ENCODE results near the gene PCDHB2.
"Not testable (repeated sequence)": the region's sequence is repeated elsewhere in the genome, so short reads cannot be mapped to it uniquely, and the experiment has no call there.

Gene PCDHB2

GRCh38 chr5:141094481-141095262 lies at the start of gene PCDHB2:
Gene PCDHB2, plus strand, starts transcription at chr5:141094615. Its CDS starts 176 bp downstream, at chr5:141094791.
- peak; percentile 82 for DNase-seq

GRCh38 chr5:141050622-141051520 lies 43.5 kb upstream of the PCDHB2 start, which contains the start of gene PCDHB1:
Gene PCDHB1, plus strand, starts transcription at chr5:141051374. Its CDS starts 97 bp downstream, at chr5:141051471.
- peak; percentile 54 for DNase-seq

DNA sequence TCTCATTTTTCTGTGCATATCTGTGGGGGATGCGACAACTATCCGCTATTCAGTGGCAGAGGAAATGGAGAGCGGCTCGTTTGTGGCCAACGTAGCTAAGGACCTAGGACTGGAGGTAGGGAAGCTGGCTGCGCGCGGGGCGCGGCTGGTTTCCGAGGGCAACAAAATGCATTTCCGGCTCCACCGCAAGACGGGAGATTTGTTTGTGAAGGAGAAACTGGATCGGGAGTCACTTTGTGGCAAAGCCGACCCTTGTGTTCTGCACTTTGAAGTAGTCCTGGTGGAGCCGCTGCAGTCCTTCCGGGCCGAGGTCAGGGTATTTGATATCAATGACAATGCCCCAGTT lies 42.9 kb upstream of the PCDHB2 start:
- DNase-seq: no peak

- DNase-seq: no peak
Observed at GRCh38 chr5:141077826-141078225, 16.6 kb upstream of the PCDHB2 start.

DNA sequence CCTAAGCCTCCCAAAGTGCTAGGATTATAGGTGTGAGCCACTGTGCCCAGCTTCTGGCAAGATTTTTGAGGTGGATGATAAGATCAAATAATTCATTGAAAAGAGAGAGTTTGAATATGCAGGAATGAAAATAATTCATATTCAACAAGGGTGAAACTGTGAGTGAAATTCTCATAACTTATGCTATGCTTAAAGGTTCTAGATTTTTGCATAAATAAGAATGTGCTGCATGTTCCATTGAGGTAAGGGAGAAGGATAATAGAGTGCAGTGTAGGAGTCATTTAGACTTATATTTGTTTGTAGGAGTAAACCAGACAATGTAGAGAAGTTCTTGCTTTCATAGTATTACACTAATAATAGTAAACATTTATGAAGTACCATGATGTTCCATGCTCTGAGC lies 12.2 kb upstream of the PCDHB2 start:
- no peak for DNase-seq

DNA sequence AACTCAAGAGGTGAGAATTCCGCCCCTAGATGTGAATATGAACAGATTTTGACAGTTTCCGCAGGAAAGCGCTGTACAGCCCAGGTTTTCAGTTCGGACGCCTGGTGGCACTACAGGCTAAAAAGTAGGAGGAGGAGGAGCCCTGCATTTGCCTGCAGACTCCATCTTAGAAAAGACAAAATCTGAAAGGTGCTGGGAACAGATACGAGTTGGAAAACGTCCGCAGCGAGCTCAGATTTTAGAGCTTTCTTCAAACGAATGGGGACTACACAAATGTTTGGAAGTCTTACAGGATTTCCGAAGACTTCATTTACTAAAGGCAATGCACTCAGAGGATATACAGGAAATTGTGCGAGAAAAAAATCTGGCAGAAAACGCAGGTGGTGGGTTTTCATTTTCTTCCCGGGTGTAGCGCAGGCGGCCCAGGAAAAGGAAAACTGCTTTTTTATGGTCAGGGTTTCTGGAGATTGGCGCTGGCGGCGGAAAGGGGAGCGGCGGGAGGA lies 9.9 kb upstream of the PCDHB2 start:
- DNase-seq: no peak

DNA sequence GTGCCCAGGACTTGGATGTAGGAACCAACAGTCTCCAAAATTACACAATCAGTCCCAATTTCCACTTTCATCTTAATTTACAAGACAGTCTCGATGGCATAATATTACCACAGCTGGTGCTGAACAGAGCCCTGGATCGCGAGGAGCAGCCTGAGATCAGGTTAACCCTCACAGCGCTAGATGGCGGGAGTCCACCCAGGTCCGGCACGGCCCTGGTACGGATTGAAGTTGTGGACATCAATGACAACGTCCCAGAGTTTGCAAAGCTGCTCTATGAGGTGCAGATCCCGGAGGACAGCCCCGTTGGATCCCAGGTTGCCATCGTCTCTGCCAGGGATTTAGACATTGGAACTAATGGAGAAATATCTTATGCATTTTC lies 837 bp downstream of the PCDHB2 start:
- no peak for DNase-seq

- DNase-seq: not testable (repeated sequence)
Observed at GRCh38 chr5:141096181-141096580, 1.8 kb downstream of the PCDHB2 start.

DNA sequence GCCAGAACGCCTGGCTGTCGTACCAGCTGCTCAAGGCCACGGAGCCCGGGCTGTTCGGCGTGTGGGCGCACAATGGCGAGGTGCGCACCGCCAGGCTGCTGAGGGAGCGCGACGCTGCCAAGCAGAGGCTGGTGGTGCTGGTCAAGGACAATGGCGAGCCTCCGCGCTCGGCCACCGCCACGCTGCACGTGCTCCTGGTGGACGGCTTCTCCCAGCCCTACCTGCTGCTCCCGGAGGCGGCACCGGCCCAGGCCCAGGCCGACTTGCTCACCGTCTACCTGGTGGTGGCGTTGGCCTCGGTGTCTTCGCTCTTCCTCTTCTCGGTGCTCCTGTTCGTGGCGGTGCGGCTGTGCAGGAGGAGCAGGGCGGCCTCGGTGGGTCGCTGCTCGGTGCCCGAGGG lies 2.2 kb downstream of the PCDHB2 start:
- DNase-seq: not testable (repeated sequence)

- no peak for DNase-seq
Observed at GRCh38 chr5:141100243-141100805, 5.9 kb downstream of the PCDHB2 start, which contains the start of gene PCDHB3. Gene PCDHB3, plus strand, starts transcription at chr5:141100473. Its CDS starts 177 bp downstream, at chr5:141100650.

- no peak for DNase-seq
Observed at GRCh38 chr5:141101059-141101458, 6.6 kb downstream of the PCDHB2 start.

DNA sequence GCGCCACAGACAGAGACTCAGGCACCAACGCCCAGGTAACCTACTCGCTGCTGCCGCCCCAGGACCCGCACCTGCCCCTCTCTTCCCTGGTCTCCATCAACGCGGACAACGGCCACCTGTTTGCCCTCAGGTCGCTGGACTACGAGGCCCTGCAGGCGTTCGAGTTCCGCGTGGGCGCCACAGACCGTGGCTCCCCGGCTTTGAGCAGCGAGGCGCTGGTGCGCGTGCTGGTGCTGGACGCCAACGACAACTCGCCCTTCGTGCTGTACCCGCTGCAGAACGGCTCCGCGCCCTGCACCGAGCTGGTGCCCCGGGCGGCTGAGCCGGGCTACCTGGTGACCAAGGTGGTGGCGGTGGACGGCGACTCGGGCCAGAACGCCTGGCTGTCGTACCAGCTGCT lies 7.7 kb downstream of the PCDHB2 start:
- DNase-seq: not testable (repeated sequence)

DNA sequence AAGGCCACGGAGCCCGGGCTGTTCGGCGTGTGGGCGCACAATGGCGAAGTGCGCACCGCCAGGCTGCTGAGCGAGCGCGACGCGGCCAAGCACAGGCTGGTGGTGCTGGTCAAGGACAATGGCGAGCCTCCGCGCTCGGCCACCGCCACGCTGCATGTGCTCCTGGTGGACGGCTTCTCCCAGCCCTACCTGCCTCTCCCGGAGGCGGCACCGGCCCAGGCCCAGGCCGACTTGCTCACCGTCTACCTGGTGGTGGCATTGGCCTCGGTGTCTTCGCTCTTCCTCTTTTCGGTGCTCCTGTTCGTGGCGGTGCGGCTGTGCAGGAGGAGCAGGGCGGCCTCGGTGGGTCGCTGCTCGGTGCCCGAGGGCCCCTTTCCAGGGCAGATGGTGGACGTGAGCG lies 8.1 kb downstream of the PCDHB2 start:
- DNase-seq: not testable (repeated sequence)

DNA sequence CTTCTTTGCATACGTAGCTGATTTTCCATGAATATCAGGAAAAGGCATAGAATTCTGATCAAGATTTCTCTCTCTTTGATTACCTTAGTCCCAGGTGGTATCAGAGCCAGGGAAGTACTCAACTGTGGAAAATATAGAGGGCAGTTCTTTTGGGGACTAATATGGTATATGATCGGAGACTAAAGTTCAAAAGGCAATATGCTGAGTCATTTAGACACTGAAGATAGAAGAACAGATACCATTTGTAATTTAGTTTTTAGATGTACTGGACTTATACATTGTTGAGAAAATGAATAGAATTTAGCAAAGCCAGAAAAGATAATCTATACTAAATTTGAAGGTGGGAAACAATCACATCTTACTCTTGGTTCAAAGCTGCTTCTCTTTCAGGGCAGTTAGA lies 10.9 kb downstream of the PCDHB2 start:
- no peak for DNase-seq

GRCh38 chr5:141119250-141119649 lies 24.8 kb downstream of the PCDHB2 start:
- DNase-seq: no peak

GRCh38 chr5:141121563-141121962 lies 27.1 kb downstream of the PCDHB2 start, which contains the start of gene PCDHB4:
Gene PCDHB4, plus strand, starts transcription at chr5:141121818. Its CDS starts 181 bp downstream, at chr5:141121999.
- DNase-seq: no peak

GRCh38 chr5:141121985-141122384 lies 27.6 kb downstream of the PCDHB2 start:
- DNase-seq: no peak

DNA sequence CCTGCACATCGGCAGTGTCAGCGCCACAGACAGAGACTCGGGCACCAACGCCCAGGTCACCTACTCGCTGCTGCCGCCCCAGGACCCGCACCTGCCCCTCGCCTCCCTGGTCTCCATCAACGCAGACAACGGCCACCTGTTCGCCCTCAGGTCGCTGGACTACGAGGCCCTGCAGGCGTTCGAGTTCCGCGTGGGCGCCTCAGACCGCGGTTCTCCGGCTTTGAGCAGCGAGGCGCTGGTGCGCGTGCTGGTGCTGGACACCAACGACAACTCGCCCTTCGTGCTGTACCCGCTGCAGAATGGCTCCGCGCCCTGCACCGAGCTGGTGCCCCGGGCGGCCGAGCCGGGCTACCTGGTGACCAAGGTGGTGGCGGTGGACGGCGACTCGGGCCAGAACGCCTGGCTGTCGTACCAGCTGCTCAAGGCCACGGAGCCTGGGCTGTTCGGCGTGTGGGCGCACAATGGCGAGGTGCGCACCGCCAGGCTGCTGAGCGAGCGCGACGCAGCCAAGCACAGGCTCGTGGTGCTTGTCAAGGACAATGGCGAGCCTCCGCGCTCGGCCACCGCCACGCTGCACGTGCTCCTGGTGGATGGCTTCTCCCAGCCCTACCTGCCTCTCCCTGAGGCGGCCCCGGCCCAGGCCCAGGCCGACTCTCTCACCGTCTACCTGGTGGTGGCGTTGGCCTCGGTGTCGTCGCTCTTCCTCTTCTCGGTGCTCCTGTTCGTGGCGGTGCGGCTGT lies 29.2 kb downstream of the PCDHB2 start:
- DNase-seq: not testable (repeated sequence)

- no peak for DNase-seq
Observed at GRCh38 chr5:141127305-141127704, 32.9 kb downstream of the PCDHB2 start.

DNA sequence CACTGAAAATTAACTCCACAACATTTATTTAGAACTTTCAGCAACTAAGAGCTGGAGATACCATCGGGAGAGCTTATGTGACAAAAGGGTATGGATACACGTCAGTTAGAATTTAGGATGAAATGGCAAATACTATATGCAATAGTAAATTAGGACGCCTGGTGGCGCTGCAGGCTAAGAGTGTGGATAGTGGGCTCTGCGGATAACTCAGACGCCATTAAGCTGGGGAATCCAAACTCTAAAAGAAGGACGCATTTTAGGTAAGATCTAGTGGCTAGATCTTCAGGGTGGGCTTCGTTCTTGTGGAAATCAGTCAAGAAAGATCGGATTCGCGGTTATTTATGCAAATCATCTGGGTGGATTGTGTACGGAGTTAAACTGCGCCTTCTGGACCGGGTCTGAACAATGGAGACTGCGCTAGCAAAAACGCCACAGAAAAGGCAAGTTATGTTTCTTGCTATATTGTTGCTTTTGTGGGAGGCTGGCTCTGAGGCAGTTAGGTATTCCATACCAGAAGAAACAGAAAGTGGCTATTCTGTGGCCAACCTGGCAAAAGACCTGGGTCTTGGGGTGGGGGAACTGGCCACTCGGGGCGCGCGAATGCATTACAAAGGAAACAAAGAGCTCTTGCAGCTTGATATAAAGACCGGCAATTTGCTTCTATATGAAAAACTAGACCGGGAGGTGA lies 40.8 kb downstream of the PCDHB2 start, which contains the start of gene PCDHB5:
Gene PCDHB5, plus strand, starts transcription at position 177 of the 688 bp plus-strand sequence. Its CDS starts 229 bp downstream, at position 406.
- no peak for DNase-seq

DNA sequence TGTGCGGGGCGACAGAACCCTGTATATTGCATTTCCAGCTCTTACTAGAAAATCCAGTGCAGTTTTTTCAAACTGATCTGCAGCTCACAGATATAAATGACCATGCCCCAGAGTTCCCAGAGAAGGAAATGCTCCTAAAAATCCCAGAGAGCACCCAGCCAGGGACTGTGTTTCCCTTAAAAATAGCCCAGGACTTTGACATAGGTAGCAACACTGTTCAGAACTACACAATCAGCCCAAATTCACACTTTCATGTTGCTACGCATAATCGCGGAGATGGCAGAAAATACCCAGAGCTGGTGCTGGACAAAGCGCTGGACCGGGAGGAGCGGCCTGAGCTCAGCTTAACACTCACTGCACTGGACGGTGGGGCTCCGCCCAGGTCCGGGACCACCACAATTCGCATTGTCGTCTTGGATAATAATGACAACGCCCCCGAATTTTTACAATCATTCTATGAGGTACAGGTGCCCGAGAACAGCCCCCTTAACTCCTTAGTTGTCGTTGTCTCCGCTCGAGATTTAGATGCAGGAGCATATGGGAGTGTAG lies 41.4 kb downstream of the PCDHB2 start:
- no peak for DNase-seq

All from NCI-H2171 treated with DMSO at 0.1 percent for 48 hours (cell line).